Spleen (tissue), 11 donors: ENCODE measurements around the gene RARRES2. TPM values are rescaled to one million over a fixed set of nuclear protein-coding genes. Genes with fewer than 3 reads are reported as not detected.
A peak's percentile ranks its signal among the peaks of the same experiment; 100 is the strongest.

ENCODE experiments used
- DNase-seq: peaks from one replicate; pipeline ENCODE4 v3.0.0-alpha.2; 2020
- H3K27ac ChIP-seq, 8 donors: fragments of 200-600 bp; sonication (generic) in 7 of 8; 1 replicate in 4 of 8; 2 replicates in 4 of 8; pipeline versions ENCODE4 v1.5.0 to v1.8.0; 2016 to 2021; ENCODE audit warnings: inconsistent platforms in 4 of 8, mild to moderate bottlenecking in 4 of 8, moderate library complexity in 1 of 8
- H3K27me3 ChIP-seq, 7 donors: fragments of 200-600 bp; sonication (generic) in 6 of 7; replicated peaks in 1 of 7; 1 replicate in 4 of 7; 2 replicates in 3 of 7; pipeline versions ENCODE4 v1.5.0 to v1.8.0; 2016 to 2021; ENCODE audit warnings: inconsistent platforms in 3 of 7, mild to moderate bottlenecking in 1 of 7
- H3K36me3 ChIP-seq, 6 donors: fragments of 200-600 bp; sonication (generic) in 5 of 6; 1 replicate in 4 of 6; 2 replicates in 2 of 6; pipeline versions ENCODE4 v1.5.0 to v1.8.0; 2016 to 2021; ENCODE audit warnings: inconsistent platforms in 2 of 6
- H3K4me1 ChIP-seq, 6 donors: fragments of 200-600 bp; sonication (generic) in 5 of 6; 1 replicate in 3 of 6; 2 replicates in 3 of 6; pipeline versions ENCODE4 v1.5.0 to v1.8.0; 2016 to 2021; ENCODE audit warnings: inconsistent platforms in 3 of 6
- H3K4me3 ChIP-seq, 8 donors: fragments of 200-600 bp; sonication (generic) in 7 of 8; 1 replicate in 4 of 8; 2 replicates in 4 of 8; pipeline versions ENCODE4 v1.5.0 to v1.8.0; 2016 to 2021; ENCODE audit warnings: inconsistent platforms in 4 of 8, mild to moderate bottlenecking in 4 of 8, moderate library complexity in 2 of 8
- H3K9me3 ChIP-seq, 8 donors: fragments of 200-600 bp; sonication (generic) in 7 of 8; 1 replicate in 4 of 8; 2 replicates in 4 of 8; pipeline versions ENCODE4 v1.5.0 to v1.8.0; 2016 to 2021; ENCODE audit warnings: inconsistent platforms in 4 of 8
- CTCF ChIP-seq, 11 experiments: fragments of 200-600 bp in 7 of 11; fragments of 450-650 bp in 4 of 11; sonication (generic) in 4 of 11; IDR thresholded peaks in 8 of 11; conservative IDR thresholded peaks in 3 of 11; 1 replicate in 7 of 11; 2 replicates in 4 of 11; pipeline versions ENCODE4 v1.4.0 to v1.8.0; 2016 to 2021; ENCODE audit warnings: antibody characterized with exemption in 11 of 11, inconsistent platforms in 4 of 11, mild to moderate bottlenecking in 1 of 11
- POLR2A ChIP-seq, 3 donors: fragments of 450-650 bp; IDR thresholded peaks; one replicate each; pipeline ENCODE4 v1.5.1; 2017; ENCODE audit warnings: antibody characterized with exemption in 3 of 3, mild to moderate bottlenecking in 1 of 3
- POLR2AphosphoS5 ChIP-seq, 3 donors: sonication (generic); formaldehyde crosslinking; IDR thresholded peaks; one replicate each; pipeline ENCODE4 v1.5.1; 2017; ENCODE audit warnings: antibody characterized with exemption in 3 of 3
- WGBS, 5 donors: extraction: QIAGEN DNeasy Blood & Tissue Kit in 3 of 5; methylation state at CpG; one replicate each; pipeline versions ENCODE4 v1.1.5 to v1.1.7; 2013 to 2018; 5-methylcytosine and 5-hydroxymethylcytosine counted together
- intact Hi-C: fragments of 100-400 bp; cut with DNase I; formaldehyde crosslinking; loops from one replicate; pipeline ENCODE4 v1.15.0; 2023; ENCODE audit warnings: low total_unique reads
- polyA plus RNA-seq, 3 donors: library from polyadenylated mRNA; stranded (reverse); fragments of 200-250 nt; gene quantifications; one replicate each; pipeline ENCODE4 v1.2.1, GENCODE V29; 2013
- total RNA-seq, 7 donors: library from RNA; depleted of rRNA in 3 of 7; stranded (reverse); fragments of >200 nt in 3 of 7; fragmentation: NEBNext Ultra II Directional in 4 of 7; extraction: Animal tissue kit (Norgen Biotek cat#: 25700) in 4 of 7; gene quantifications; one replicate each; pipeline versions ENCODE4 v1.1.0 to v1.2.1, GENCODE V29; 2016 to 2021
- donor health status: healthy with polysubstance abuse.
- donor health status: DM: no; HTN: no; CAD: no; lungs with moderate emphysema.
- donor health status: DM: no; HTN: no; CAD: no.
- donor health status: Bipolar disorder and iron deficiency.
- donor health status: healthy.
- donor health status: DM: no; HTN: no; CAD: no.
- donor health status: DM: yes; HTN: yes; CAD: no.

The RARRES2 gene
- total and polyA plus RNA-seq, 10 donors: 39.7 to 292 (median 105) TPM

DNA sequence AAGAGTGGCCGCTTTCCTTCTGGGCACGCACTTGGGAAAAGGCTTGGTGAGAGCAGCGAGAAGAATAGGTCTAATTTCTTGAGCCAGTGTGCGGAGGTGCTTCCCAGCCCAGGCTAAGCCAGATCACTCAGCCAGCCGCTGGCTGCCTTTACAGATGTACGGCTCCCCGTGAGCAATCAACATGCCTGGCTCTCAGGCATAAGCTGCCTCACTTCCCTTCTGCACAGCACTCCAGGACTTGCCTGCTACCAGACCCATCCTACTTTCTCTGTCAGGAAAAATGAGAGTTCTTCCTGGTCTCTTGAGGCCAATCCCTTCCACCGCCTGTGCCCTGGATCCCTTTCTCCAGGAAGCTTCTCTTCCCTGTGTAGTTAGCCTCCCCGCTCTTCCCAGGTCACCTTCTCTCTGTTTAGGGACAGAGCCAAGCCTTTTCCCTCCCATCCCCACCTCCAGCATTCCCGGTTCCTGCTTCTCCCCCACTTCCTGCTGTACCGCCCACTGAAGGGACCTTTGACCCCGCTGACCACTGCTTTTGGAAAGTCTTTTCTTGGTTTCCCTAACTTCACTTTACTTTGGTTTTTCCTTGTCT is 17.0 kb downstream of the RARRES2 start:
- intact Hi-C loops: no loop called here
- DNase-seq: no peak
- no peak for TF ChIP-seq CTCF (IDR thresholded peaks at IDR 0.05 in 8 of 11, conservative IDR thresholded peaks at IDR 0.05 in 3 of 11)
- no peak for TF ChIP-seq POLR2AphosphoS5 (IDR thresholded peaks at IDR 0.05)
- no peak for TF ChIP-seq POLR2A (IDR thresholded peaks at IDR 0.05)
- Histone ChIP-seq H3K4me3 (peak overlapping the region in 4 of 8 donors; percentile 61 to 75 (median 66)), H3K9me3 (no peaks in the 10 kb centered on the region), H3K27me3 (peaks cover 0 to 4% (median 0%) of the 10 kb centered on the region in 7 donors), H3K27ac (peak overlapping the region in 7 of 8 donors; percentile 58 to 95 (median 93)), H3K36me3 (peaks cover 0 to 41% (median 18%) of the 10 kb centered on the region in 6 donors), H3K4me1 (peaks cover 10 to 62% (median 38%) of the 10 kb centered on the region in 6 donors)
- 65 to 80% (median 75%) methylated on average over 11 to 12 of the region's 12 CpGs for WGBS, 5 donors

DNA sequence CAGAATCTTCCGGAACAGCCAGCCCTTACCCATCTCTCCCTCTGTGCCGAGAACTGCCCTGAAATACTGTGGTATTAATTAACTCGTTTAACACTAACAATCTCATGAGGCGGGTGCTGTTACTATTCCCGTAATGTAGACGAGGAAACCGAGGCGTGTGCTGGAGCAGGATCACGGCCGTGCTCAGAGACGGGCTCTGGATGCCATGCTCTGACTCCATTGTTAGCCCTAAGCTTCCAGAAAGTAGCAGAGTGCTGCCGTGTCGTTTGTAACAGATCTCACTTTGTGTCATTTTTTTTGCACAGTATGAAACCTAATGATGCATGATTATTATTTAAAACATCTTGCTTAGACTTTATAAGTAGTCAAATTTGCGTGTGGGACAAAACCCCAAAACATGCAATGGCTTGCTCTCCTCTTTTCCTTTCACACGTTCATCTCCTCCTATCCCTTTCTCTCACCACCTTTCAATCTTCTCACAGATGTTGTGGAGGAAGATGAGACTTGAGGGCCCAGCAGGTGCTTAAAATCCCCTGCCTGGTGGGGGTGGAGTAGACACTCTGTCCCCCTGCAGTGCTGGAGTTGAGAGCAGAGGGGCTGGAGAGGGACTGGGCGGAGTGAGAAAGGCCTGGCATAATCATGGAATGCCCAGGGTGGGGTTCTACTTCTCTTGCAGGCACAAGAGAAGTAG is 17.6 kb downstream of the RARRES2 start:
- TF ChIP-seq CTCF (IDR thresholded peaks at IDR 0.05 in 8 of 11, conservative IDR thresholded peaks at IDR 0.05 in 3 of 11) (no peak), POLR2AphosphoS5 (IDR thresholded peaks at IDR 0.05) (no peak), POLR2A (IDR thresholded peaks at IDR 0.05) (no peak)
- H3K27ac ChIP-seq: peak overlapping the region; percentile 84 to 95 (median 92)
- WGBS, 5 donors: 13 to 19% (median 14%) methylated on average over 16 of the region's 16 CpGs
- peaks cover 0 to 4% (median 0%) of the 10 kb centered on the region in 7 donors for H3K27me3 ChIP-seq
- H3K4me1 ChIP-seq: peaks cover 10 to 68% (median 38%) of the 10 kb centered on the region in 6 donors
- DNase-seq: no peak
- H3K4me3 ChIP-seq: peak overlapping the region; percentile 46 to 75 (median 62)
- peaks cover 0 to 35% (median 12%) of the 10 kb centered on the region in 6 donors for H3K36me3 ChIP-seq
- no peaks in the 10 kb centered on the region for H3K9me3 ChIP-seq
- intact Hi-C loops: no loop called here

DNA sequence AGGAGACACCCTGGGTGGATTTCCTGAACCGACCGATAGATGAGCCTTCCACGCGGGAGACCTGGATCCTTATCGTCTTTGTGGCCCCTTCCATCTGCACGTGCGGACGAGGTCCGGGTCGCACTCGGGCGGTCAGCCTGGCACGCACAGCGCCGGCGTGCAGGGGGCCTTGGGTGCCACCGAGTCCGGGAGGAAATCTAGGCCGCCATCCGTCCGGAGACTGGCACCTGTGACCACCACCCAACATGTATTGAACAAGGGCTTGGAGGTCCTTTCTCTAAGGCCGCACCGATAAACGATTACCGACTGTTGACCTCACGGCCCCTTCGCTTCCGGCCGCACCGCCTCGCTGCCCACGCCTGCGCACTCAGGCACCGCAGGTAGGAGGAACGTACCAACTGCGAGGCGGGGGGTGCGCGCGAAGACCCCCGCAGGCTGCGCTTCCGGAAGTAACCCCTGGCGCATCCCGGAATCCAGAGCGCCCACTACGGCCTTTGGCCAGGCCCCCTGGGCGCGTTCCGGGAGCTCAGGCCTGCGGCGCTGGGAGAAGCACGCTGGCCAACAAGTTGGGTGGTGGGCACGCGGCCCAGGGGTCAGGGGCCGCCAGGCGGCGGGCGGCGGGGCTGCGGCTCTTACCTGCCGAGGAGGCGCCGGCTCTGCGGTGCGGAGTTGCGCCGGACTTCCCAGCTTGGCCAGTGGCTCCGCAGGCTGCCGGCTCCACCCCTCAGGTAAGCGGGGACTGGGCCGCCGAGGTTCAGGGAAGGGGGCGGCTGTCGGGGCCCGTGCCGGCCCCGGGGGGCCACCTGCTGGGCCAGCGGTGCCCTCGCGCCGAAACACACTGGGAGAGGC is 18.4 kb downstream of the RARRES2 start, which contains the start of the genes ACTR3C and LRRC61:
Gene ACTR3C, minus strand, starts transcription at position 713 of the 849 bp plus-strand sequence. CDS start 28,249 bp downstream, outside the sequence.
Gene LRRC61, plus strand, starts transcription at position 523 of the 849 bp plus-strand sequence. CDS start 13,507 bp downstream, outside the sequence.
- peaks cover 0 to 27% (median 8%) of the 10 kb centered on the region in 6 donors for H3K36me3 ChIP-seq
- H3K27me3 ChIP-seq: peaks cover 0 to 4% (median 0%) of the 10 kb centered on the region in 7 donors
- WGBS, 5 donors: 3 to 19% (median 6%) methylated on average over 21 to 82 of the region's 82 CpGs
- no peaks in the 10 kb centered on the region for H3K9me3 ChIP-seq
- peak within 1 kb of the TSS; percentile 46 to 75 (median 62) for H3K4me3 ChIP-seq
- peak; percentile 93 for DNase-seq
- peaks cover 10 to 70% (median 38%) of the 10 kb centered on the region in 6 donors for H3K4me1 ChIP-seq
- intact Hi-C loops: no loop called here
- peak; percentile 85 to 90 (median 86) for TF ChIP-seq POLR2AphosphoS5 (IDR thresholded peaks at IDR 0.05)
- TF ChIP-seq POLR2A (IDR thresholded peaks at IDR 0.05): no peak
- TF ChIP-seq CTCF (IDR thresholded peaks at IDR 0.05 in 8 of 11, conservative IDR thresholded peaks at IDR 0.05 in 3 of 11): peak in 8 of 11 experiments; percentile 9 to 49 (median 30)
- H3K27ac ChIP-seq: peak within 1 kb of the TSS; percentile 84 to 95 (median 92)
